H9 (cell line): ENCODE data around the gene AQP7. TPM values are rescaled to one million over a fixed set of nuclear protein-coding genes. Genes with fewer than 3 reads are reported as not detected.

ENCODE experiments used
- DNase-seq: peaks from one replicate; pipeline ENCODE4 v3.0.0-alpha.2; 2017
- H2AFZ ChIP-seq: one replicate; pipeline ENCODE4 v1.6.1; 2013; ENCODE audit warnings: mild to moderate bottlenecking, low read length, control low read depth, moderate library complexity
- H2AK5ac ChIP-seq: 2 replicates; pipeline ENCODE4 v1.6.1; 2013; ENCODE audit warnings: low read length, control low read depth, mixed read lengths; ENCODE audit not compliant: insufficient read length
- H2BK120ac ChIP-seq: one replicate; pipeline ENCODE4 v1.6.1; 2013; ENCODE audit warnings: low read depth, mild to moderate bottlenecking, low read length, control low read depth, inconsistent platforms; ENCODE audit not compliant: poor library complexity, severe bottlenecking
- H2BK12ac ChIP-seq: 2 replicates; pipeline ENCODE4 v1.6.1; 2013; ENCODE audit warnings: low read length, control low read depth, mixed read lengths, low read depth; ENCODE audit not compliant: insufficient read length
- H2BK15ac ChIP-seq: 2 replicates; pipeline ENCODE4 v1.6.1; 2013; ENCODE audit warnings: low read depth, low read length, control low read depth
- H2BK20ac ChIP-seq: one replicate; pipeline ENCODE4 v1.6.1; 2013; ENCODE audit warnings: low read depth, mild to moderate bottlenecking, low read length, control low read depth, inconsistent platforms; ENCODE audit not compliant: poor library complexity, severe bottlenecking
- H2BK5ac ChIP-seq: 2 replicates; pipeline ENCODE4 v1.6.1; 2013; ENCODE audit warnings: low read length, control low read depth, mixed read lengths; ENCODE audit not compliant: insufficient read length
- H3K14ac ChIP-seq: 2 replicates; pipeline ENCODE4 v1.6.1; 2013; ENCODE audit warnings: low read length, control low read depth; ENCODE audit not compliant: insufficient read depth
- H3K18ac ChIP-seq: 2 replicates; pipeline ENCODE4 v1.6.1; 2013; ENCODE audit warnings: low read depth, mild to moderate bottlenecking, mixed read lengths, low read length, control low read depth; ENCODE audit not compliant: insufficient read length
- H3K23ac ChIP-seq: 2 replicates; pipeline ENCODE4 v1.6.1; 2013; ENCODE audit warnings: low read length, control low read depth, mixed read lengths, low read depth; ENCODE audit not compliant: insufficient read length
- H3K23me2 ChIP-seq: 2 replicates; pipeline ENCODE4 v1.6.1; 2013; ENCODE audit warnings: low read depth, mild to moderate bottlenecking, mixed read lengths, low read length, control low read depth; ENCODE audit not compliant: insufficient read length, poor library complexity, severe bottlenecking
- H3K27ac ChIP-seq: 2 replicates; pipeline ENCODE4 v1.5.1; 2013; ENCODE audit warnings: low read length, control low read depth, mixed read lengths, low read depth; ENCODE audit not compliant: insufficient read length
- H3K27me3 ChIP-seq: 2 replicates; pipeline ENCODE4 v1.6.1; 2013; ENCODE audit warnings: low read length, control low read depth, inconsistent platforms; ENCODE audit not compliant: insufficient read depth
- H3K4ac ChIP-seq: 2 replicates; pipeline ENCODE4 v1.6.1; 2013; ENCODE audit warnings: low read depth, mild to moderate bottlenecking, control low read depth, inconsistent platforms, low read length, moderate library complexity
- H3K4me1 ChIP-seq: 2 replicates; pipeline ENCODE4 v1.6.1; 2013; ENCODE audit warnings: low read length, control low read depth, inconsistent platforms; ENCODE audit not compliant: insufficient read depth
- H3K4me2 ChIP-seq: 2 replicates; pipeline ENCODE4 v1.6.1; 2013; ENCODE audit warnings: low read length, control low read depth, mixed read lengths; ENCODE audit not compliant: insufficient read length, insufficient read depth
- H3K56ac ChIP-seq: 2 replicates; pipeline ENCODE4 v1.6.1; 2013; ENCODE audit warnings: low read depth, mild to moderate bottlenecking, mixed read lengths, low read length, control low read depth; ENCODE audit not compliant: insufficient read length
- H3K79me1 ChIP-seq: 2 replicates; pipeline ENCODE4 v1.6.1; 2013; ENCODE audit warnings: low read depth, mild to moderate bottlenecking, moderate library complexity, low read length, control low read depth, inconsistent platforms; ENCODE audit not compliant: insufficient read depth, poor library complexity, severe bottlenecking
- H3K79me2 ChIP-seq: 2 replicates; pipeline ENCODE4 v1.6.1; 2013; ENCODE audit warnings: low read length, control low read depth, inconsistent platforms; ENCODE audit not compliant: insufficient read depth
- H3K9ac ChIP-seq: 2 replicates; pipeline ENCODE4 v1.6.1; 2013; ENCODE audit warnings: low read length, control low read depth, mixed read lengths; ENCODE audit not compliant: insufficient read length; ENCODE audit errors: extremely low read depth
- H3K9me3 ChIP-seq: one replicate; pipeline ENCODE4 v1.6.1; 2013; ENCODE audit warnings: low read depth, low read length, inconsistent platforms; ENCODE audit not compliant: control insufficient read depth
- H3T11ph ChIP-seq: one replicate; pipeline ENCODE4 v1.6.1; 2013; ENCODE audit warnings: mild to moderate bottlenecking, low read length, control low read depth, inconsistent platforms
- H4K20me1 ChIP-seq: one replicate; pipeline ENCODE4 v1.6.1; 2013; ENCODE audit not compliant: control insufficient read depth, insufficient read length, insufficient read depth
- H4K5ac ChIP-seq: 2 replicates; pipeline ENCODE4 v1.6.1; 2013; ENCODE audit warnings: low read depth, mild to moderate bottlenecking, mixed read lengths, low read length, control low read depth; ENCODE audit not compliant: insufficient read length
- H4K8ac ChIP-seq: replicated peaks from 2 replicates; pipeline ENCODE4 v1.6.1; 2013; ENCODE audit warnings: low read length, control low read depth, mixed read lengths, low read depth; ENCODE audit not compliant: insufficient read length
- H4K91ac ChIP-seq: 2 replicates; pipeline ENCODE4 v1.6.1; 2013; ENCODE audit warnings: low read depth, mild to moderate bottlenecking, moderate library complexity, mixed read lengths, low read length, control low read depth; ENCODE audit not compliant: insufficient read length
- H3K27ac Mint-ChIP-seq, 3 experiments: 2 replicates in 2 of 3; 3 replicates in 1 of 3; pipeline ENCODE4 v1.8.0; 2020 to 2021; ENCODE audit warnings: mixed read lengths in 3 of 3, mild to moderate bottlenecking in 1 of 3, moderate library complexity in 1 of 3
- H3K27me3 Mint-ChIP-seq: 2 replicates; pipeline ENCODE4 v1.8.0; 2021; ENCODE audit warnings: low read depth, mild to moderate bottlenecking, moderate library complexity, mixed read lengths
- H3K36me3 Mint-ChIP-seq, 3 experiments: 2 replicates in 2 of 3; 3 replicates in 1 of 3; pipeline ENCODE4 v1.8.0; 2020 to 2021; ENCODE audit warnings: low read depth in 3 of 3, mixed read lengths in 3 of 3; ENCODE audit not compliant: insufficient read depth in 1 of 3
- H3K4me1 Mint-ChIP-seq, 2 experiments: 2 replicates each; pipeline ENCODE4 v1.8.0; 2020; ENCODE audit warnings: mixed read lengths in 2 of 2
- H3K4me3 Mint-ChIP-seq, 2 experiments: 2 replicates in 1 of 2; 3 replicates in 1 of 2; pipeline ENCODE4 v1.8.0; 2020 to 2021; ENCODE audit warnings: mild to moderate bottlenecking in 2 of 2, mixed read lengths in 2 of 2, moderate library complexity in 1 of 2
- H3K9me3 Mint-ChIP-seq, 2 experiments: 2 replicates in 1 of 2; 3 replicates in 1 of 2; pipeline ENCODE4 v1.8.0; 2020; ENCODE audit warnings: mild to moderate bottlenecking in 2 of 2, mixed read lengths in 2 of 2, moderate library complexity in 1 of 2
- WGBS: extraction: QIAGEN DNeasy Blood & Tissue Kit; methylation state at CpG from one replicate; pipeline ENCODE4 v1.1.7; 2013; ENCODE audit warnings: missing lambda C conversion rate, low lambda C conversion rate, mixed read lengths; ENCODE audit not compliant: insufficient read length; ENCODE audit errors: extremely low coverage; 5-methylcytosine and 5-hydroxymethylcytosine counted together
- total RNA-seq: library from RNA; stranded (reverse); gene quantifications from 2 replicates; pipeline ENCODE4 v1.2.1, GENCODE V29; 2021
- TF ChIP-seq, protein P1 (sequence below): fragments of 200-600 bp; sonication (generic); conservative IDR thresholded peaks from 3 replicates; pipeline ENCODE4 v1.8.0; 2021; ENCODE audit warnings: antibody characterized with exemption, mild to moderate bottlenecking

The AQP7 gene
- total RNA-seq, 1 experiment from 2014 or later: not detected

DNA sequence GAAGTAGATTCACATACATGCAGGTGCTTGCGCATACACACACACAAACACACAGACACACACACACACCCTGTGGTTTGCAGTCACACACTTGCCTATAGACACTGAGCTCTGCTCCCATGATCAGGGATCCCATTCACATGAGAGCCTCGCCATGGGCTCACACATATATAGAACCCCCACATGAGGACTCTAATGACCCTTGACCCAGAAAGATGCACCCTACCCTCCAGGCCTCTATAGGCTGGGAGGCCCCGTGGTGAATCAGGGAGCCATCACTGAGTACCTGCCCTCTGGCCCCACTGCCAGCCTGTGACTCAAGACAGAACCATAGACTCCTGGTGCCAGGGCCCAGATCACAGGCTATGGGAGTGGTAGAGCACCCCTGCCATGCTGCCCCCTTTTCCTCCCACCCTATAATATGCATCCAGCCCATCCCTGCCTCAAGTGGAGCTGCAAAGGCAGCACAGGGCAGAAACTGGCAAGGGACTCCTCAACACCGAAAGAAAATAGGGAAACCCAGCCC lies 48.3 kb upstream of the AQP7 start:
- Histone ChIP-seq H3K9ac (no peak overlapping the region), H2BK5ac (no peak overlapping the region), H3K27ac (no peak overlapping the region), H4K20me1 (no peaks in the 10 kb centered on the region), H2BK20ac (no peak overlapping the region), H3K23me2 (peaks cover 6% of the 10 kb centered on the region), H3K79me2 (no peaks in the 10 kb centered on the region), H2BK12ac (no peak overlapping the region), H2BK120ac (no peak overlapping the region), H3K18ac (no peak overlapping the region), H3K79me1 (no peaks in the 10 kb centered on the region), H3K23ac (no peak overlapping the region), H4K91ac (no peak overlapping the region), H3K4me1 (peaks cover 4% of the 10 kb centered on the region; the same call in 1 of the 2 replicates), H3K9me3 (no peaks in the 10 kb centered on the region), H3K56ac (no peak overlapping the region), H4K8ac (no peak overlapping the region), H3K27me3 (peaks cover 4% of the 10 kb centered on the region; the same call in 1 of the 2 replicates), H2AFZ (no peak overlapping the region), H3K4ac (no peak overlapping the region), H3K4me2 (no peak overlapping the region), H2AK5ac (no peak overlapping the region), H3T11ph (no peak overlapping the region), H4K5ac (no peak overlapping the region), H2BK15ac (no peak overlapping the region), H3K14ac (no peak overlapping the region; the same call in 1 of the 2 replicates)
- Mint-ChIP-seq H3K27ac (no peak overlapping the region), H3K36me3 (no peaks in the 10 kb centered on the region), H3K9me3 (no peaks in the 10 kb centered on the region), H3K4me3 (no peak overlapping the region), H3K27me3 (peaks cover 40% of the 10 kb centered on the region), H3K4me1 (peaks cover 19 to 37% of the 10 kb centered on the region in 2 experiments)
- no CpG with 5 or more reads among the region's 4 CpGs for WGBS
- no peak for DNase-seq
- TF ChIP-seq, protein P1, sequence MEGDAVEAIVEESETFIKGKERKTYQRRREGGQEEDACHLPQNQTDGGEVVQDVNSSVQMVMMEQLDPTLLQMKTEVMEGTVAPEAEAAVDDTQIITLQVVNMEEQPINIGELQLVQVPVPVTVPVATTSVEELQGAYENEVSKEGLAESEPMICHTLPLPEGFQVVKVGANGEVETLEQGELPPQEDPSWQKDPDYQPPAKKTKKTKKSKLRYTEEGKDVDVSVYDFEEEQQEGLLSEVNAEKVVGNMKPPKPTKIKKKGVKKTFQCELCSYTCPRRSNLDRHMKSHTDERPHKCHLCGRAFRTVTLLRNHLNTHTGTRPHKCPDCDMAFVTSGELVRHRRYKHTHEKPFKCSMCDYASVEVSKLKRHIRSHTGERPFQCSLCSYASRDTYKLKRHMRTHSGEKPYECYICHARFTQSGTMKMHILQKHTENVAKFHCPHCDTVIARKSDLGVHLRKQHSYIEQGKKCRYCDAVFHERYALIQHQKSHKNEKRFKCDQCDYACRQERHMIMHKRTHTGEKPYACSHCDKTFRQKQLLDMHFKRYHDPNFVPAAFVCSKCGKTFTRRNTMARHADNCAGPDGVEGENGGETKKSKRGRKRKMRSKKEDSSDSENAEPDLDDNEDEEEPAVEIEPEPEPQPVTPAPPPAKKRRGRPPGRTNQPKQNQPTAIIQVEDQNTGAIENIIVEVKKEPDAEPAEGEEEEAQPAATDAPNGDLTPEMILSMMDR: no peak
